Endothelial cell of umbilical vein (primary cell): ENCODE data around the gene TTF2. TPM values are rescaled to one million over a fixed set of nuclear protein-coding genes. Genes with fewer than 3 reads are reported as not detected.

Source experiments
- BruUV-seq: library from RNA; stranded (reverse); fragments of 400-500 nt; replicated peaks from 2 replicates; lab custom pipeline; 2021; lab: Mats Ljungman, UMichigan
- CTCF ChIA-PET: fragments of 300-600, 350-600 bp; sonication (Branson Sonifier 250); formaldehyde crosslinking; loops from one replicate; lab custom pipeline; 2021; ENCODE audit warnings: antibody characterized with exemption, inconsistent platforms; lab: Charles Lee
- POLR2A ChIA-PET: fragments of 300-600, 350-600 bp; sonication (Branson Sonifier 250); formaldehyde crosslinking; loops from one replicate; lab custom pipeline; 2021; ENCODE audit warnings: antibody characterized with exemption, inconsistent platforms; lab: Charles Lee
- DNase-seq: peaks from one replicate; pipeline ENCODE4 v3.0.0-alpha.2; 2011; ENCODE audit warnings: low read depth, low spot score
- FAIRE-seq: peaks from 2 replicates; lab custom pipeline; 2011; peaks lifted over from hg19 to GRCh38; lab: Jason Lieb, UNC
- H2AFZ ChIP-seq: 2 replicates; pipeline ENCODE4 v1.6.0; 2012; ENCODE audit warnings: low read depth, low read length, control low read depth, inconsistent platforms
- H3K27ac ChIP-seq: 2 replicates; pipeline ENCODE4 v1.5.1; 2011; ENCODE audit warnings: low read depth, mild to moderate bottlenecking, control low read depth, low read length, moderate library complexity; ENCODE audit not compliant: insufficient read depth
- H3K27me3 ChIP-seq, 2 experiments: 2 replicates each; pipeline versions ENCODE4 v1.6.0 to v1.6.1; 2011; ENCODE audit warnings: low read length in 2 of 2, mixed read lengths in 1 of 2; ENCODE audit not compliant: control insufficient read depth in 2 of 2, insufficient read depth in 2 of 2
- H3K36me3 ChIP-seq, 2 experiments: 2 replicates in 1 of 2; 3 replicates in 1 of 2; pipeline ENCODE4 v1.5.1; 2011; ENCODE audit warnings: low read length in 2 of 2, mild to moderate bottlenecking in 1 of 2, moderate library complexity in 1 of 2; ENCODE audit not compliant: control insufficient read depth in 2 of 2, insufficient read depth in 2 of 2; ENCODE audit errors: extremely low read depth in 1 of 2
- H3K4me1 ChIP-seq: 3 replicates; pipeline ENCODE4 v1.5.1; 2011; ENCODE audit warnings: mild to moderate bottlenecking, low read length; ENCODE audit not compliant: control insufficient read depth, insufficient read depth; ENCODE audit errors: extremely low read depth
- H3K4me2 ChIP-seq: 2 replicates; pipeline ENCODE4 v1.6.1; 2011; ENCODE audit warnings: low read length, control low read depth, mixed read lengths; ENCODE audit not compliant: insufficient read depth
- H3K4me3 ChIP-seq, 3 experiments: fragments of 200-600 bp in 1 of 3; sonication (generic), shearing (Covaris generic) in 1 of 3; replicated peaks in 1 of 3; 2 replicates each; pipeline ENCODE4 v1.5.1; 2011 to 2016; ENCODE audit warnings: control low read depth in 3 of 3, low read length in 3 of 3, mild to moderate bottlenecking in 2 of 3, inconsistent platforms in 1 of 3, low read depth in 1 of 3, moderate library complexity in 1 of 3; ENCODE audit not compliant: insufficient read depth in 1 of 3
- H3K79me2 ChIP-seq: 2 replicates; pipeline ENCODE4 v1.6.0; 2012; ENCODE audit warnings: low read length, inconsistent platforms; ENCODE audit not compliant: control insufficient read depth, insufficient read depth
- H3K9ac ChIP-seq: replicated peaks from 2 replicates; pipeline ENCODE3; 2011; ENCODE audit warnings: low read length, control low read depth; ENCODE audit not compliant: insufficient read depth; ENCODE audit errors: extremely low read depth
- H3K9me1 ChIP-seq: replicated peaks from 3 replicates; pipeline ENCODE4 v1.6.0; 2011; ENCODE audit warnings: mild to moderate bottlenecking, low read length; ENCODE audit not compliant: control insufficient read depth, insufficient read depth; ENCODE audit errors: extremely low read depth
- H3K9me3 ChIP-seq: replicated peaks from 2 replicates; pipeline ENCODE4 v1.5.1; 2012; ENCODE audit warnings: low read length, inconsistent platforms; ENCODE audit not compliant: control insufficient read depth, insufficient read depth
- H4K20me1 ChIP-seq: replicated peaks from 2 replicates; pipeline ENCODE3; 2011; ENCODE audit warnings: mild to moderate bottlenecking, low read length; ENCODE audit not compliant: control insufficient read depth, insufficient read depth; ENCODE audit errors: extremely low read depth
- CTCF ChIP-seq, 2 donors: IDR thresholded peaks; 1 replicate in 1 of 2; 2 replicates in 1 of 2; pipeline ENCODE4 v1.5.1; 2011; ENCODE audit warnings: low read length in 2 of 2, mild to moderate bottlenecking in 2 of 2, moderate library complexity in 2 of 2, control low read depth in 1 of 2, inconsistent platforms in 1 of 2, low read depth in 1 of 2; ENCODE audit not compliant: insufficient read depth in 1 of 2; ENCODE audit errors: extremely low read depth in 1 of 2
- EZH2 ChIP-seq: IDR thresholded peaks from 2 replicates; pipeline ENCODE4 v1.6.1; 2012; ENCODE audit warnings: borderline replicate concordance, low read depth, mild to moderate bottlenecking, moderate library complexity, low read length, inconsistent platforms; ENCODE audit not compliant: severe bottlenecking
- FOS ChIP-seq: IDR thresholded peaks from 2 replicates; pipeline ENCODE4 v1.6.1; 2011; ENCODE audit warnings: mild to moderate bottlenecking, low read length, moderate library complexity, borderline replicate concordance; ENCODE audit not compliant: insufficient read depth
- GATA2 ChIP-seq: IDR thresholded peaks from 2 replicates; pipeline ENCODE4 v1.7.0; 2011; ENCODE audit warnings: low read depth, mild to moderate bottlenecking, moderate library complexity, mixed read lengths, low read length; ENCODE audit not compliant: insufficient read length, insufficient read depth
- JUN ChIP-seq: IDR thresholded peaks from 2 replicates; pipeline ENCODE4 v1.6.1; 2011; ENCODE audit warnings: borderline replicate concordance, low read depth; ENCODE audit not compliant: insufficient read length, insufficient read depth
- MAX ChIP-seq: IDR thresholded peaks from 2 replicates; pipeline ENCODE4 v1.6.1; 2011; ENCODE audit not compliant: insufficient read depth, insufficient read length
- MYC ChIP-seq: IDR thresholded peaks from one replicate; pipeline ENCODE4 v1.6.1; 2011; ENCODE audit warnings: mild to moderate bottlenecking, low read depth, low read length
- POLR2A ChIP-seq: IDR thresholded peaks from 2 replicates; pipeline ENCODE4 v1.6.1; 2012; ENCODE audit warnings: low read depth, mild to moderate bottlenecking, control low read depth, low read length
- POLR2AphosphoS5 ChIP-seq: IDR thresholded peaks from 2 replicates; pipeline ENCODE4 v1.6.1; 2012; ENCODE audit warnings: low read depth, mild to moderate bottlenecking, control low read depth, low read length, moderate library complexity; ENCODE audit not compliant: insufficient read depth
- dilution Hi-C: fragments of 300-500 bp; cut with MboI; formaldehyde crosslinking; loops from one replicate; pipeline ENCODE4 v1.15.0; 2019; ENCODE audit warnings: low sequenced_read_pairs; ENCODE audit not compliant: extremely low pct_ligation_motif_present
- intact Hi-C: fragments of 100-400 bp; cut with micrococcal nuclease; formaldehyde crosslinking; loops from one replicate; pipeline ENCODE4 v1.10.0; 2022
- polyA plus RNA-seq, 4 experiments: library from polyadenylated mRNA; depleted of rRNA in 3 of 4; stranded (reverse) in 3 of 4; unstranded in 1 of 4; fragments of >200 nt; gene quantifications; 2 replicates each; pipeline versions ENCODE4 v1.2.1 to v1.2.3, GENCODE V29; 2011 to 2012; ENCODE audit warnings: missing spikeins in 1 of 4
- total RNA-seq: library from RNA; stranded (reverse); gene quantifications from 2 replicates; pipeline ENCODE4 v1.2.3, GENCODE V29; 2021

Gene TTF2
- total and polyA plus RNA-seq, 2 donors (not counting 3 experiments of a cell fraction or from before 2014, with no cell fraction given): 8.8 to 44.4 TPM

- Histone ChIP-seq H3K27me3 (no peaks in the 10 kb centered on the region), H3K4me1 (peaks cover 10% of the 10 kb centered on the region), H3K9ac (no peak overlapping the region), H3K9me1 (no peaks in the 10 kb centered on the region), H3K36me3 (peaks cover 0 to 3% of the 10 kb centered on the region in 2 experiments), H2AFZ (no peak overlapping the region), H3K4me2 (no peak overlapping the region), H3K27ac (no peak overlapping the region), H3K9me3 (no peaks in the 10 kb centered on the region), H3K79me2 (no peaks in the 10 kb centered on the region), H4K20me1 (no peaks in the 10 kb centered on the region), H3K4me3 (no peak overlapping the region)
- no peak for TF ChIP-seq CTCF (IDR thresholded peaks at IDR 0.05; ENCODE audit: extremely low read depth in 1 of 2, insufficient read depth in 1 of 2, low read depth in 1 of 2, low read length in 2 of 2)
- no peak for TF ChIP-seq MYC
- no peak for TF ChIP-seq JUN
- no peak for TF ChIP-seq MAX
- TF ChIP-seq EZH2: no peak
- no peak for TF ChIP-seq POLR2A
- TF ChIP-seq FOS: no peak
- no peak for TF ChIP-seq POLR2AphosphoS5
- TF ChIP-seq GATA2: no peak
- POLR2A ChIA-PET: interaction anchor here (1.4 kb wide), 1 partner anchor 12 kb away, joined by 3 read pairs; no protein-coding TSS in a partner anchor
- no TSS peak for BruUV-seq
- intact Hi-C loops: no loop called here
- dilution Hi-C loops: no loop called here
- FAIRE-seq (no peak), DNase-seq (no peak)
- CTCF ChIA-PET: interaction anchor here (0.9 to 1.7 kb wide), 2 partner anchors 13 to 22 kb away, joined by 3 to 10 read pairs; no protein-coding TSS in a partner anchor
Measured at GRCh38 chr1:117106478-117106877, 46.4 kb downstream of the TTF2 start.
